ELR (cell line): ENCODE results near the gene MAST4.

Experiments used
- DNase-seq: peaks from one replicate; pipeline ENCODE4 v3.0.0-alpha.2; 2015; ENCODE audit warnings: low read depth

The MAST4 gene

DNA sequence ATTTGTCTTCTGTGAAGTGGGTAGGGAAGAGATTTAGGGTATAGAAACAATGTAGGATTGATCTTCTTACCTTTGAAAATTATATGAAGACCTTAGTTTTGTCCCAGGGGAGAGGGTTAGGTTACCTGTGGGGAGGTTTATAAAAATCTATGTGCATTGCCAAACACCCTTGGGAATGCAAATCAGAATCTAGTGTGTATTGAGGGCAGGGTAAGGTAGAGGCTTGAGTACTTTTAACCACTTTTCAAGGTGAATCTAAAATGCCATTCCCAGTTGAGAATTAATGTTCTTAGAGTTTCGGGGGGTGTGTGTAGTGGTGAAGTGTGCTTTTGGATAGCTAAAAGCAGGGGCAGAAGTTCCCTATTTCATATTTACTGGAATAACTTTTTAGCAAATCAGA lies 312.0 kb downstream of the MAST4 start:
- DNase-seq, result no peak

DNA sequence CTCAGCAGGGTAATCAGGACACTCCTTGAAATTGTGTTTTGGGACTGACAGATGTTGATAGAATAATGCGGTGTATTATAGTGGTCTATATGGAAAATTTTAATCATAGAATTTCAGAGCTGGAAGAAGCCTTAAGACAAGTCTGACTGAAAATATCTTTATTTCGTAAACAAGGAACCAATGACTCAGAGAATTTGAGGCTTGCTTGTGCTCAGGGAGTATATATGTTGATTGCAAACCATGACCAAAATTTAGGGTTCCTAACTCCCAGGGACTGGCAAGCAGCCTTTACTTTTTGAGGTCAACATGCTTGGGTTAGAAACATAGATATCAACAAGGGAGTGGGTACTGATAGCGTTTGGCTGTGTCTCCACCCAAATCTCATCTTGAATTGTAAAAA lies 313.2 kb downstream of the MAST4 start:
- no peak for DNase-seq

DNA sequence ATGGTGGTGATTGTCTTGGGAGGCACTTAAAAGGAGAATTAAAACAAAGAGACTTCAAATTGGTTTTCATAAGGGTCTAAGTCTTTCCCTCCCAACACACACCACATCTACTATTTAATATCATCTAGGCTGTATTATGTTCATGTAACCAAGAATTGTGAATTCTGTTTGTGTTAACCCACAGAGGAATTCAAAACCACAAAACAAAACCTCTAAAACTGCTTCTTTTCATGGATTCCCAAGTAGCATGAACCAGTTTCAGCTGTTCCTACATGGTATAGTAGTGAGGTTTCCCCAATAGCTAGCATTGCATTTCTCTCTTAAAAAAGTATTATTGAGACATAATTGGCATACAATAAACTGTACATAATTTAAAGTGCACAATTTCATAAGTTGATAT lies 316.6 kb downstream of the MAST4 start:
- no peak for DNase-seq

DNA sequence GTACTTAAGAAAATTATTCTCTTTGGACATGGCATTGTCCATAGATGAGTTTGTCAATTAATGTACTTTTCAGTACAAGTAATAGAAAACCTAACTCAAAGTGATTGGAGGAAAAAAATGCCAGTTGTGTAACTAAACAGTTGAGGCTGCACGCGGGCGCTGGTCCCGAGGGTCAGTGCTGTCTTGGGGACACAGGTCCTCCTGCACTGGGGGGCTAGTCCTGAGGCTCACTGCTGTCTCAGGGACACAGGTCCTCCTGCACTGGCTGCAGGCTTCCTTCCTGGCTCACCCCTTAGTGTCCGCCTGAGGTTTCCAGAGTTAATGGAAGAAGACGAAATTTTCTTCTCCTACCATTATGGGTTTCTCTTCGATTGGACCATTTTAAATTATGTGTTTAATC lies 319.3 kb downstream of the MAST4 start:
- DNase-seq, result no peak

DNA sequence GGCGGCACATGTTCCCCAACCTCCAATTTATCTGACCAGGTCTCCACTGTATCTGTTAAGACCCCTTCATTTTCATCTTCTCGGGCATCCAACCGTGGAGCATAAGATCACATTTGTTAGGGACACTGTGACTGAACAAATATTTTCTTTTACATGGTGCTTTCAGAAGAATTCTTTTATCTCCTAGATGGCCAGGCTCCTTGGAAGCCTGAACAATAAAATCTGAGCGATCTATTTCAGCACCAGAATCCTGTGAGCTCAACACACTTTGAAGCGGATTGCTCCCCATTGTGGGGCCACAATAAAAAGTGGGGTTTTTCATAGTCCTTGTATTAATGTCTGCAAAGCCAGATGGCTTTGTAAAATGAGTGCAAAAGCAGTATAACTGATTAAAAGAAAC lies 326.7 kb downstream of the MAST4 start:
- DNase-seq, result no peak

DNA sequence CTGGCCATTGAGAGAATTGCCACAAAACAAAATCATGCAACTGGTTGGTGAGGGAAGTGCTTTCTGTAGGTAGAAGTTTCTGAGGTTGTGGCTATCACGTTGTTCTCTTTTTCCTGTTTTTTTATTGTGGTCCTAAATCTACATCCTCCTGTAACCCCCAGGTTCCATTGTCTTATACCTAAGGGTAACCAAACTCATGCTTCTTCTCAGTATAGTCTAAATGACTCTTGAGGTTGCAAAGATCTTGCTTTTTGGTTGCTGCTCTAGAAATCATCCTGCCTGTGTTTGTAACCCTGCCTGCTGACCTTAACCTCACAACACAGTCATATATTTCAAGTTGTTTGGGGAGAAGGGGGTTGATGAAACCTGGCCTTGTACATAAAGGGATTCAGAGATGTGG lies 327.3 kb downstream of the MAST4 start:
- no peak for DNase-seq

DNA sequence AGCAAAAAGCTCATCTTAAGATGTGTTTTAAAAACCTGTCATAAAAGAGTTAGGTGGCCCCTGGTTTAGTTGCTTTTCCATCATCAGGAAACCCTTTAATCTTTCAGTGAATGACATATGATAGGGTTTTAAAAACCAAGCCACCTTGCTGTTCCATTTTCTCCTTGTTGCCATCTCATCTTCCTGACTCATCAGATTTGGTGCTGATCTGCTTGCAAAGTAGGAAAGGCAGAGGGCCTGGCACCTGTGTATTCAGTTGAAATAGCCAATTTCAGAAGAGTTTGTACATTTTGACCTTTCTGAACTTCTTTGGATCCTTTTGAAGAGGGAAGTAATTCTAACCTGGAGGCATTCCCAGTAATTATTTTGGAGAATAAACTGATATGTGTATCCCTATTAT lies 327.7 kb downstream of the MAST4 start:
- no peak for DNase-seq

DNA sequence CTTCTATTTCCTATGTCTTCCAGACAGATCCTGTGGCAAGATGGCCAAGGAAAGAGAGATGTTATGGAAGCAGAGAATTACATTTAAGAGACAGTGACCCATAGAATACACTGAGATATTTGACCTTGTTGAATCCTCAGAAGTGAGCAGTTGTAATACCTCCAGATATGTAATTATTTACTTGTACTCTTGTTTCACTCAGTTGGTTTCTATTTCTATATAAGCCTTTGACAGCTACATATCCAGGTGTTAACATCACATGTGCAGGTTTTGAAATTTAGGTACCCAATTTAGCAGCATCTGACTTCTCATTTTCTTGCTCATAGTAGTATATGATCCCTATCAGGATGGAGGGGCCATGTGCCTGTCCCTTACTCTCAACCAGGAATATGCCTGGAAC lies 330.9 kb downstream of the MAST4 start:
- DNase-seq, result no peak

DNA sequence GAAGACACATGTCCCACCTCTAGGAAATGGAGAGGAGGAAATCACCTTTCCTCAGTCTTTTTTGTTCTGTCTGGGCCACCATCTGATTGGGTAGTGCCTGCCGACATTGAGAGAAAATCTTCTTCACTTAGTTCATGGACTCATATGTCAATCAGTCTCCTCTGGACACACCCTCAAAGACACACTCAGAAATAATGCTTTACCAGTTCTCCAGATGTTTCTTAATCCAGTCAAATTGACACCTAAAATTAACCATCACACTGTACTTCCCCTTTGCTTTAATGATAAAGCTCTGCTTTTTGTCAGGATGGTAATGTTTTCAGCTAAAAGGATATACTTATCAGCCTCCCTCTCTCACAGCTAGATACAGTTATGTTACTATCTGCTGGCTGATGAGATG lies 333.1 kb downstream of the MAST4 start:
- no peak for DNase-seq

DNA sequence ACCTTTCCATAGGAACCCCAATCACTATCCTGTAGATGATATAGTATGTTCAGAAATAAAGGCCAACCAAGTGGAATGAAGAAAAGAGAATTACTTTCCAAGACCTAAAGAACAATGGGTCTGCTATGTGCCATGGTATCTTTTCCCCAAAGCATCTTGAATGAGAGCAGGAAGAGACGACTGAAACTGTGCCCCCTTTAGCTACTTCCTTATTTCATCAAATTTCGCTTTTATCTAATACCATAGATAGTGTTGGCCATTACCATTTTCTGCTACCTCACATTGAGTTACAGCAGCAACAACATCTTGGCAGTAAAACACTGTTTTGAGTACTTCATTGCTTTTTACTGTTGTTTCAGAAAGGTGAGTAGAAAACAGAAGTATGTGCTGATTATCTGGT lies 333.8 kb downstream of the MAST4 start:
- no peak for DNase-seq

DNA sequence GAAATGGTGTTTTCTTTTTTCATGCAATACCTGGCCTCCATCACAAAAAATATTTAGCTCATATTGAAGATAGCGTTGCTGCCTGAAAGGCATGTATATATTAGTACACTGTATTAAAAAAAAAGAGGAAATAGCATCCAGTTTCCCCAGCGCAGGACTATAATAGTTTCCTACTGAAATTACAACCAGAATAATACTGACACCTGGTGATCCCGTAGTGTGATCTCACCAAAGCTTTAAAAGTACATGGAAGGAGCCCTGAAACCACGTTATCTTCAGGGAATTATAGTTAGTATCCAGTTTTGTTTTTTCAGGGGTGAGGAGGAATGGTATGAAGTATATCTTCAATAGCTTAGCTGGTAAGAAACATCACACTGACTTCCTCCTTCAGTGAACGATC lies 335.5 kb downstream of the MAST4 start:
- no peak for DNase-seq

DNA sequence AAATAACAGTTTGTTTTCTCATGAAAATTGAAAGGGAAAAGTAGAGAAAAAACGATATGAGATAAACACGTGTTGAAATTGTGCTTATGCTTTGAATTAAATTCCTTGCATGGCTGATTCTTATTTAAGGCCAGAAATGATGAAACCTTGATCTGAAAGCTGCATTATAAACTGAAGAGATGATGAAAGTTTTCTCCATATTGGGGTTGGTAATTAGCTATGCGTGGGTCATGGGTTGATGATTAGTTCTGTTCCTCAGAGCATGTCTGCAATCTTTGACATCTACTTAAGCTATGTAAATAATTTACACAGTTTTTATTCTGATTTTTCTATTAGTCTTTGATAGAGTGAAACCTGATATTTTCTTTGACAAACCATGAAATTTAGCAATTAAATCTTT lies 336.3 kb downstream of the MAST4 start:
- no peak for DNase-seq

DNA sequence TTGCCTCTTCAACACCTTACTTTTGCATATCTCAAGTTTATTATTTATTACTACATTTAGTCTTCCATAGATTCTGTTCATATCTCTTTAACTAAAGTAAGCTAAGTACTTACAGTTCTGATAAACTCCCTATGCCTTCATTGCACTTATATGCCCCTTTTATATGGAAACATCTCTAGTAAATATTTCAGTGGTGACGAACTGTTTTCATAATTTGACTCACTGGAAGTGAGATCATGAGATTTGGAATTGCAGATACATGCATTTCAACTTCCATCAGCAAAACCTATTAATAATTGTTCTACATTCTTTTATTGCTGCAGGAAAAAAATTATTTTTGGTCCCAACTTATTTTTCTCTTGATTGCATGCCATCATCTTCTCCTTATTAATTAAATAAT lies 336.9 kb downstream of the MAST4 start:
- DNase-seq, result peak; percentile 81

DNA sequence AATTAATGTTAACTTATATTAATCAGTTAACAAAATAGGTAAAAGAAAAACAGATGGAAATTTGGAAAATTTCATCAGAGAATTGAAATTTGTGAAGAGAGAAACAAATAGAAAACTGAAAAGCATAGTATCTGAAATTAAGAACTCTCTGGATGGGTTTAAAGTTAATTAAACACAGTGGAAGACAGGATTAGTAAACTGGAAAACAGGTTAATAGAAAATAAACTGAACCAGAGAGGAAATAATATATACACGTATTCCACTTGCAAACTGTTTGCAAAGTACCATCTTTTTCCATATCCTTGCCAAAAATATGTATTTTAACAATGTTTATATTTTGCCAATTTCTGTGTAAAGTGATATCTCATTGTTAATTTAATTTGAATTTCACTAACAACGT lies 342.9 kb downstream of the MAST4 start:
- no peak for DNase-seq

DNA sequence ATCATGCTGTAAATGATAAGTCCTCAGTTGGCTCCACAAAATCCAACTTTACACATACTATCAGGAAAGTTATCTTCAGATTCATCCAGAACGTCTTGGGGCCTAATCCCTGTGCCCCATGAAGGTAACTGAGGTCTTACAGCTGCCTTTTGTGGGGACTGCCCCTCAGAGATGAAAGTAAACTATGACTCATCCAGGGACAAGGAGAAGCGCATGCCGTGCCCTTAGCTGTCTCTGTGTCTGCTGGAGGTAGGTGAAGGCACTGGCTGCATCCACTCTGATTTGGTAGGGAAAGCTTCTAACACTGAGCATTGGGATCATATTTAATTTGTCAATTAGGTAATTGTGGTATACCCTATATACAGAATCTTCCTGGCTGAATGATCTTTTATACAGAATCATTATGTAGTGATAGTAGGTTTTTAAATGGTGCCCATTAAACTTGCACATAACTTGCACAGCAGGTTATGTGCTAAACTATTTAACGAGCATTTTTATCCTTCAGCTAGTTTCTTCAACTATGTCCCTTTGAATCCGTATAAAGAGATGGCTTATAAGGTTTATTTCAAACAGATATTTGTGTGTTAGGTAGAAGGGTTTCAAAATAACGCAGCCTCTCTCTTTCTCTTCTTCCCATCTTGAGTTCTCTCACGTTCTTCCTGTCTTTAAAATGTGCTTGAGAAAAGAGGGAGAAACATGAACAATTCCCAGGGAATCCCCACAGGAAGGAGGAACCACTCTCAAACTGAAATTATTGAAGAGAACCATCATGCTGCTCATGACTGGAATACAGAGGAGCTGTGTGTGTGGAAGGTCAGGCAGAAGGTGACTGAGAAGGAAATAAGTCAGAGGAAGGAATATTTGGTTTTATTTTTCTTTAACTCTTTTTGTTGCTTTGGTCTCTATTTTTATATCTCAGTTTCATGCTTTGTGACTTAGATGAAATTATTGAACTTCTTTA lies 349.5 kb downstream of the MAST4 start:
- peak; percentile 39 for DNase-seq

DNA sequence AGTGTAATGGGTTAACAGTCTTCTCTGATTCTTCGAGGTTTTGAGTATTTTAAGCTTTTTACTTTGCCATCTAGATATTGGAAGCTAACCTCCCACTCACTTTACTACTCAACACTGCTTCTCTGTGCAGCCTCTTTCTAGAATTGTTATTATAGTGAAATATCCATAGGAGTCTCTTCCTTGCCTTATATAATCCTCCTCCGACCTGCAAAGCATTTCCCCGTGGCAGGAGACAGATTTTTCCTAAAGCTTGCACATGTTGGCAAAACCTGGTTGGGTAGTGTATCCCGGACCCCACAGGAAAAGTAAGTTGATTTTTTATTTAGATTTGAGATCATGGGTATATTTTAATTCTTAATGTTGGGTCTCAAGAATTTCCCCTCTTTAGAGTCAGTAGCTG lies 351.3 kb downstream of the MAST4 start:
- DNase-seq, result no peak

DNA sequence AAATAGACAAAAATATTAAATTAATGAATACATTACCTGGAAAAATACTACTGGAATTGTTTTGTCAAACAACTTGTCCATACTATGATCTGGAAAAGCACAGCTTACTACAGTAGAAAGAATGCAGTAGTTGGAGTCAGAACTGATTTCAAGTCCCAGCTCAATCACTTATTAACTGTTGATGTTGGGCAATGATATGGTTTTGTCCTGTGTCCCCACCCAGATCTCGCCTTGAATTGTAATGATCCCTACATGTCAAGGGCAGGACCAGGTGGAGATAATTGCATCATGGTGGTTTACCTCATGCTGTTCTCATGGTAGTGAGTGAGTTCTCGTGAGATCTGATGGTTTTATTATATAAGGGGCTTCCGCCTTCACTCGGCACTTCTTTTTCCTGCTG lies 352.9 kb downstream of the MAST4 start:
- DNase-seq, result no peak

DNA sequence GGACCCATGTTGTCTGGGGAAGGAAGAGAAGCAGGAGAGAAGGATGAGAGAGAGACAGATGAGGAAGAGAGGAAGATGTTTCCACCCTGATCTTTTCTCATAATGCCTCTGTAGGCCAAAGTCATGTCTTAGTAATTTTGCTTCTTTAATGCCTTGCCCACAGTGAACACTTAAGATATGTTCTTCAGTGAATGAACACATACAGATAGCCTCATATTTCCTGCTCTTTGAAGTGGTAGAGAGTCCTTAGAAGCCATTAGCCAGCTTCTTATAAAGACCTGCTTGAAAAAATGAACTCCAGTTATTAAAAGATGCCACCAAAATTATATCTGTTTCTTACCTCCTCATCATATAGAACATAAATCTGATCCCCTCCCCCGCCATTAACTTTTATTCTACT lies 356.0 kb downstream of the MAST4 start:
- no peak for DNase-seq

DNA sequence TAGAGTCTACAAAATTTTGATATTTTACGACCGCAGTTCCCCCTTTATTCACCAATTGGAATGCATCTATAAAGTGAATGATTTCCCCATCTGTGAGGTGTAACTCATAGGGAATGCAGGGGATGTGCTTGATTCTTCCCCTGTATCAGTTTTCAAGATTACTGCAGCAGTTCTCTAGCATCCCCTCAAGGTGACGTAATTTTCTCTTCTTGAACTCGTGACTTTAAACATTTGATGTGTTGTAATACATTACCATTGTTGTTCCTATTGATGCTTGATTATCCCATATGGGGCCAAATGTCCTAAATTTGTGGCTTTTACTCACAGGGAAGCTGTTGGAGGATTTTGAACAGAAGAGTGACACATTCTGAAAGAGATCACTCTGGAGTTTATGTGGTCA lies 360.2 kb downstream of the MAST4 start:
- no peak for DNase-seq

DNA sequence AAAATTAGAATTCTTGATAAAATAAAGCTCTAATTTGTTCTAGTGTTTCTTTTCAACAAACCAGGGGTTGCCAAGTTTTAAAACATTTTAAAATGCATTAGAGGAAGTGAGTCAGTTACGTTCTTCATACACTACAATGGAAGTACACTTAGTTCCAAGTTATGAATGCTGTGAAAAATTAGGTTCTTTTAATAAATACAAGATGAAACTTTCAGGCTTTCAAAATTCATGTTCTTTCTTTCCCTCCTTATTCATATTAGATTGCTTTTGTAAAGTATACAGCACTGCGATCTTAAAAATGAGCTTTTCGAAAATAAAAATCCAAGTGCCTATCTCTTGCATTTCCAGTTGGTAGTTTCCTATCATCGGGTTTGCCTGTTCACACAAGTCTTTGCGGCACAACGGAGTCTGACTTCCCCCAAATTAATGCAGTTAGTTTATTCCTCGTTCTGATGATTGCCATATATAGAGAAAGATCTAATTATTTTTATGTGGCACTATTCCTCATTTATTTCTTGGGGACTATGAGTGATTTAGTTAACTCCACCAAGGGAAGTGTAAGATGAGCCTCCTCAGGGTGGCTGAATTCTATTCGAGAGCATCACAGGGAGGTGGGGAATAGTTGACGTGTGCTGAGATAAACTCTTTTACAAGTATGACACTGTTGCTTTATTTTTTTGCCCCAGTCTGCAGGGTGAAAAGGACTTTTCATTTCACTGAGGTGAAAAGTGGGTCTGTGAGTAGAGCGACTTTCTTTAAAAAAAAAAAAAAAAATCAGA lies 362.2 kb downstream of the MAST4 start:
- DNase-seq, result peak; percentile 59

DNA sequence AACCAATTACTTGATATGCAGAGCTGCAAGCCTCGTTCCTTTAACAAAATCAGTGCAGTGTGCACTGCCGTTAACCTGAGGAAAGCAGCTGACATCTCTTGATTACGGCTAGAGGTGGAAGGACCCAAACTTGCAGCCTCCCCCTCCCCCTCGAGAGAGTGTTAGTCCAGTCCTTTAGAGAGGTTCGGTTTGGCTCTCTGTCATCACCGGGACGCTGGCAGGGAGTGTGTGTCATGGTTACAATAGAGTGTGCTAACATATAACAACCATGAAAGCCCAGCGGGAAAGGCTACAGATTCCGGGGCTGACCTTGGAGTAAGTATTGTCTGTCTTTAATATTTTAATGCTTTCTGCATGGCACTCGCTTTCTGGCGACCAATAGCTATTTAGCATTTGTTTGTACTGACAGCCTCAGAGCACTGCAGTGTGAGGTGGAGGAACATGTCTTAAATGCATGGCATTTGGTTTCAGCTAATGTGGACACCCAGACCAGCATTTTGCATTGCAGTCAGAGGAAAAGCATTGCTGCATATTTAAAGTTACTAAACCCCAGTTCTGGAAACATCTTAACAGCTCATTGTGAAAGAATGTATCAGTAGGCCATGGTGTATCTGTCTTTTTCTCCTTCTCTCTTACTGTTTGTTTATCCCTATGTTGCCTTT lies 362.9 kb downstream of the MAST4 start:
- DNase-seq, result peak; percentile 73

DNA sequence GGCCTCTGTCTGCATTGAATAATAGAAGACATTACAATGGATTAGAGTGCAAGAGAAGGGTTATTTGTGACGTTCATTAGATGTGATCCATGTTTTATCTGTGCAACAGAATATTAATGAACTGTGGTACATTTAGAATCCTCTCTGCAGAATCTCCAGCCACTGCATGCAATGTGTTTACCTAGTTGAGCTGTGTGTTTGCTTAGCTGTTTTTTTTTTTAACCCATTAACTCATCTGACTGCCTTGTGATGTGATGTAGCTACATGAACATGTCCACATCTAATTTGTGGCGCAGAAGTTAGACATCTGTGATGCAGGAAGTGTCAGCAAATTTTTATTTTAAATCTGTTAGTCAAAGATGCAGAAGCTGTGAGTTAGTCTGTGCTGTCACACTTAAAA lies 363.5 kb downstream of the MAST4 start:
- DNase-seq, result peak; percentile 48
